Body of pancreas (tissue), 4 donors: Measurements from ENCODE around the gene FNTB. TPM values are rescaled to one million over a fixed set of nuclear protein-coding genes. Genes with fewer than 3 reads are reported as not detected.

Experiments used
- ATAC-seq: fragments of 150-250 bp; one replicate; pipeline ENCODE4 v1.9.1; 2016
- DNase-seq, 4 donors: peaks; one replicate each; pipeline ENCODE4 v3.0.0-alpha.2; 2019
- H3K27ac ChIP-seq, 4 donors: fragments of 200-600 bp; sonication (generic); 1 replicate in 3 of 4; 2 replicates in 1 of 4; pipeline versions ENCODE4 v1.5.1 to v1.6.1; 2016 to 2019; ENCODE audit warnings: mild to moderate bottlenecking in 1 of 4, mixed read lengths in 1 of 4, moderate library complexity in 1 of 4
- H3K27me3 ChIP-seq, 2 donors: fragments of 200-600 bp; sonication (generic); one replicate each; pipeline ENCODE4 v1.6.0; 2016; ENCODE audit warnings: mild to moderate bottlenecking in 1 of 2
- H3K36me3 ChIP-seq, 2 donors: fragments of 200-600 bp; sonication (generic); replicated peaks in 1 of 2; 2 replicates each; pipeline ENCODE4 v1.5.1; 2016; ENCODE audit warnings: low read depth in 2 of 2; ENCODE audit not compliant: insufficient read depth in 1 of 2
- H3K4me1 ChIP-seq: fragments of 200-600 bp; sonication (generic); one replicate; pipeline ENCODE4 v1.6.0; 2016
- H3K4me3 ChIP-seq, 2 donors: fragments of 200-600 bp; sonication (generic); 1 replicate in 1 of 2; 2 replicates in 1 of 2; pipeline ENCODE4 v1.5.1; 2016 to 2019
- H3K9me3 ChIP-seq, 3 donors: fragments of 200-600 bp; sonication (generic); 1 replicate in 2 of 3; 2 replicates in 1 of 3; pipeline ENCODE4 v1.5.1; 2016
- POLR2A ChIP-seq, 3 donors: fragments of 450-650 bp; IDR thresholded peaks; one replicate each; pipeline ENCODE4 v1.6.1; 2016; ENCODE audit warnings: antibody characterized with exemption in 3 of 3, mild to moderate bottlenecking in 2 of 3
- WGBS, 2 donors: methylation state at CpG; one replicate each; pipeline ENCODE4 v1.1.5; 2017; 5-methylcytosine and 5-hydroxymethylcytosine counted together
- intact Hi-C: fragments of 100-400 bp; cut with DNase I; formaldehyde crosslinking; loops from one replicate; pipeline ENCODE4 v1.15.1; 2023
- total RNA-seq, 2 donors: library from RNA; depleted of rRNA; stranded (reverse); fragments of >200 nt; gene quantifications; one replicate each; pipeline ENCODE4 v1.1.0, GENCODE V29; 2016
- TF ChIP-seq, protein P1 (sequence below), 7 experiments: fragments of 450-650 bp in 4 of 7; fragments of 200-600 bp in 3 of 7; sonication (generic) in 3 of 7; IDR thresholded peaks; one replicate each; pipeline ENCODE4 v1.5.1; 2016 to 2019; ENCODE audit warnings: antibody characterized with exemption in 7 of 7

The FNTB gene
- total RNA-seq, 2 donors from 2014 or later, result 6.7 to 8.6 TPM

DNA sequence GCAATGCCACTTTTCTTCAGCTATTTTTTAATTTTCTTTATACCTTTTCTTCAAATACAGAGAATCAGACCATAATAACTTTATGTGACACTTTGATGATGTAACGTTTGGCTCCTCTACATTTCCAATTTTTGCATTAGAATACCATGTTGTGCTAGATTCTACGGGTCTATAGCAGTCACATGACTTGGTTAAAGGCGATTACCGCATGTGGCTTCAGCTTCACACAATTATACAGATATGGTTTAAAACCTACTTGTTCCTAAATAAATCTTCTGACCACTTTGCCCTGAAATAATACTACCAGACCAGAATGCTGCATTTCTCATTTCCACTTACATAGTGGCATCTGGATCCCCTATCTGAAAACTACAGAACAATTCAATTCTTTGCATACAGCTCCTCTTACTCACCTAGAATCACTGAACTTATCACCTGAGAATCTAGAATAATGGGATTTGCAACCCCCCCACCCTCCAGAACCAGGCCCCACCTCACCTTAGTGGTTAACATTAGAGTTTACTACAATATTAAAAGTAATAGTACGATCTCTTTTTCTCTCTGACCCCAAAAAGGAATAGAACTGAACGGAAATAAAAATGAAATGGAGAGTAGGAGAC lies 114.3 kb downstream of the FNTB start:
- DNase-seq, result no peak
- intact Hi-C loops, result no loop called here
- 29 to 40% methylated on average over 6 of the region's 6 CpGs for WGBS, 2 donors
- TF ChIP-seq POLR2A (IDR thresholded peaks at IDR 0.05), result no peak
- TF ChIP-seq, protein P1, sequence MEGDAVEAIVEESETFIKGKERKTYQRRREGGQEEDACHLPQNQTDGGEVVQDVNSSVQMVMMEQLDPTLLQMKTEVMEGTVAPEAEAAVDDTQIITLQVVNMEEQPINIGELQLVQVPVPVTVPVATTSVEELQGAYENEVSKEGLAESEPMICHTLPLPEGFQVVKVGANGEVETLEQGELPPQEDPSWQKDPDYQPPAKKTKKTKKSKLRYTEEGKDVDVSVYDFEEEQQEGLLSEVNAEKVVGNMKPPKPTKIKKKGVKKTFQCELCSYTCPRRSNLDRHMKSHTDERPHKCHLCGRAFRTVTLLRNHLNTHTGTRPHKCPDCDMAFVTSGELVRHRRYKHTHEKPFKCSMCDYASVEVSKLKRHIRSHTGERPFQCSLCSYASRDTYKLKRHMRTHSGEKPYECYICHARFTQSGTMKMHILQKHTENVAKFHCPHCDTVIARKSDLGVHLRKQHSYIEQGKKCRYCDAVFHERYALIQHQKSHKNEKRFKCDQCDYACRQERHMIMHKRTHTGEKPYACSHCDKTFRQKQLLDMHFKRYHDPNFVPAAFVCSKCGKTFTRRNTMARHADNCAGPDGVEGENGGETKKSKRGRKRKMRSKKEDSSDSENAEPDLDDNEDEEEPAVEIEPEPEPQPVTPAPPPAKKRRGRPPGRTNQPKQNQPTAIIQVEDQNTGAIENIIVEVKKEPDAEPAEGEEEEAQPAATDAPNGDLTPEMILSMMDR (IDR thresholded peaks at IDR 0.05), result no peak
- Histone ChIP-seq H3K27me3 (no peaks in the 10 kb centered on the region), H3K27ac (peak overlapping the region in 1 of 4 donors; percentile 87), H3K36me3 (no peaks in the 10 kb centered on the region), H3K4me3 (peak overlapping the region; percentile 96 to 97), H3K9me3 (no peaks in the 10 kb centered on the region), H3K4me1 (peaks cover 34% of the 10 kb centered on the region)
- ATAC-seq, result no peak

DNA sequence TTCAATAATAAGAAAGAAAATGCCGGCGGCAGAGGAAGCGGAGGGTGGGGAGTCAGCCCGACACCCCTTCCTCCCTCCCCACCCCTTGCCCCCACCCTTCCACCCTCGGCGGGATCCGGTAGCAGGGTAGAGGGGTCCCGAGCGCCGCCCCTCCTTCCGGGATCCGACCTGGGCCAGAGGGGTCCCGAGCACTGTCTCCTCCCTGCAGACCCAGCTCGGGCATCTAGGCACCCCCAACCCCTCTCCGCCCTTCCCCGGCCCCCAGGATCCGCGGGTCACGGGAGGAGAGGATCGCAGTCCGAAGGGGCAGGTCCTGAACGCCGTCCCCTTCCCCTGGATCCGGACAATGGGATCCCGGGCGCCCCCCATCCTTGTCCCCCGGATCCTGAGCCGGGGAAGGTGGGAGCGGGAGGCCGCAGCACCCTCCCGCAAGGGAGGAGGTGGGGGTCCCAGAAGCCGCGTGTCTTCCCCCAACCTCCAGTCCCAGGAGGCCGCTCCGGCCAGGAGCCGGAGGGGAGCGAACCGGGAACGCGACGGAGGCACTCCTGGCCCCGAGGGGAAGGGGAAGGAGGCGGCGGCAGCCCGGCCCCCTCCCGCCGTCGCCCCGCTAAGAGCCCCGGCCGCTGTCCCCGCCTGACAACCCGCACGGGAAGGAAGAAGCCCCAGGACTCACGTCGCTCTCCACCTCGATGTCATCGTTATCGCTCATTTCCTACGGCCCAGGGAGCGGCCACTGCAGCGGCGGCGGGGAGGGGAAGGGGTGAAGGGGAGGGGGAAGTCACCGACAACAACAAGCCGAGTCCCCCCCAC lies 115.1 kb downstream of the FNTB start:
- TF ChIP-seq, protein P1 (IDR thresholded peaks at IDR 0.05), result no peak
- TF ChIP-seq POLR2A (IDR thresholded peaks at IDR 0.05), result no peak
- no peaks in the 10 kb centered on the region for H3K9me3 ChIP-seq
- H3K27ac ChIP-seq, result peak overlapping the region; percentile 53 to 87 (median 68)
- DNase-seq, result peak in 2 of 4 donors; percentile 12 to 14
- intact Hi-C loops, result no loop called here
- H3K4me1 ChIP-seq, result peaks cover 26% of the 10 kb centered on the region
- peak overlapping the region; percentile 96 to 97 for H3K4me3 ChIP-seq
- H3K27me3 ChIP-seq, result no peaks in the 10 kb centered on the region
- no peak for ATAC-seq
- WGBS, 2 donors, result 0 to 1% methylated on average over 19 to 52 of the region's 66 CpGs
- no peaks in the 10 kb centered on the region for H3K36me3 ChIP-seq

DNA sequence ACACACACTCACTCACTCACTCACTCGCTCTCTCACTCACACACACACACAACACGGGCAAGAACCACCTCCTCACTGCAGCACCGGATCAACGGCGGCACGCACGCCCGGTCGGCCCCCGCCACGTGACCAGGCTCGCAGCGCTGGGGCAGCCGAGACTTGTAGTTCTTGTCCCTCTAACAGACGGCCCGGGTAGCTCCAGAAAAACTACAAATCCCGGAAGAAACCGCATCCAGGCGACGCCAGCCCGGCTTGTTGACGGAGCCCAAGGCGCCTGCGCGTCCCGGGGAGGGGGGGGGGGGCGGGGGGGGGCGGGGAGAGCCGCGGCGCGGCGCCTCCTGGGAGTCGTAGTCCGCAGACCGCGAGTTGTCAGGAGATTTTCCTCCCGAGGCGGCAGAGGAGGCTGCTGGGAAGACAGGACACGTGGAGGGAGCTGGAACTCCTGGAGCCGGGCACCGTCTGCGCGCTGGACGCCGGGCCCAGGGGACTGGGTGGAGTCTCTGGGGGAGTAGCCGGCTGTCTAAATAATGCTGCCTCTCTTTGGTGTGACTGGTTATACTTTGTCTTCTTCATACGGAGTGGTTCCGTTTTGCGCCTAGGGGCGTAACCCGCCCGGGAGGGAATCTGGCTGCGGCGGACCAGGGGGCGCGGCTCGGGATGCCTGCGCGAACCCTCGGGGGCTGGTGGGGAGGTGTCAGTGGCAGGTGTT lies 115.9 kb downstream of the FNTB start, which contains the start of gene MAX:
Gene MAX (minus strand): TSS at position 77 of the 709 bp plus-strand sequence. CDS start 178 bp downstream, outside the sequence.
- WGBS, 2 donors, result 0% methylated on average over 10 to 46 of the region's 61 CpGs
- peak; percentile 38 to 90 (median 80) for TF ChIP-seq POLR2A (IDR thresholded peaks at IDR 0.05)
- TF ChIP-seq, protein P1 (IDR thresholded peaks at IDR 0.05), result no peak
- Histone ChIP-seq H3K4me1 (peaks cover 21% of the 10 kb centered on the region), H3K27me3 (no peaks in the 10 kb centered on the region), H3K9me3 (no peaks in the 10 kb centered on the region), H3K27ac (peak within 1 kb of the TSS; percentile 58 to 87 (median 70)), H3K4me3 (peak within 1 kb of the TSS; percentile 96 to 97), H3K36me3 (no peaks in the 10 kb centered on the region)
- DNase-seq, result peak; percentile 97 to 99 (median 98)
- ATAC-seq, result peak; percentile 93
- intact Hi-C loops, result no loop called here

DNA sequence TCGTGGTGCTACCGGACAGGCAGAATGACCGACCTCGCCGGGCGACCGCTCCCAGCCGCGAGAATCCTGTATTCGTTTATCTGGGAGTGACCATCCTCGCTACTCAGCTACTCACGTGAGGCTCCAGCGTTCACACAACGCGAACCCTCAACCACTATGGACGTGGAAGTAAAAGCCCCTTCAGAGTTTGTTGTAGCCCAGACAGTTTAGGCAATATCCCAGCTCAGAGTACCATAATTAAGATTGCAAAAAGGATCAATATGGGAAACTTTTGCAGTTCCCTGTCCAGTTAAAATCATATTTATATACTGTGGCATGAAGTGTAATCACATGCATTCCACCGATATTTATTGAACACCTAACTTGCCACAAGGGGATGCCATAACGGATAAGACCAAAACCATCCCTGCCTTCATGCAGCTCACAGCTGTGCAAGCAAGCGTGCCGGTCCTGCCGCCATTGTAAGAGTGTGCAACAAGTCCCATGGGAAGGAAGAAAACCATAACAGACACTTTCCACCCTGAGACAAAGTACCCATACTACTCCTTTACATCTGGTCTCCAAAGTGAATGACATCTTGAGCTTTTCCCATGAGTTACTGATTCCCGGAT lies 116.6 kb downstream of the FNTB start:
- DNase-seq, result peak; percentile 19 to 46 (median 27)
- intact Hi-C loops, result no loop called here
- Histone ChIP-seq H3K27me3 (no peaks in the 10 kb centered on the region), H3K9me3 (no peaks in the 10 kb centered on the region), H3K4me3 (peak overlapping the region; percentile 40 to 95), H3K27ac (peak overlapping the region in 3 of 4 donors; percentile 61 to 87 (median 70)), H3K36me3 (no peaks in the 10 kb centered on the region), H3K4me1 (peaks cover 15% of the 10 kb centered on the region)
- 6 to 7% methylated on average over 17 to 22 of the region's 22 CpGs for WGBS, 2 donors
- no peak for ATAC-seq
- no peak for TF ChIP-seq POLR2A (IDR thresholded peaks at IDR 0.05)
- TF ChIP-seq, protein P1 (IDR thresholded peaks at IDR 0.05), result peak in 2 of 7 experiments; percentile 11 to 17
